T-helper 2 cell (primary cell): ENCODE data around the gene PODXL2.
"Not testable (repeated sequence)": the region's sequence is repeated elsewhere in the genome, so short reads cannot be mapped to it uniquely, and the experiment has no call there.

Experiments used
- DNase-seq, 5 experiments: peaks; one replicate each; pipeline versions ENCODE4 v3.0.0 to v3.0.0-alpha.2; 2012 to 2022

The PODXL2 gene

DNA sequence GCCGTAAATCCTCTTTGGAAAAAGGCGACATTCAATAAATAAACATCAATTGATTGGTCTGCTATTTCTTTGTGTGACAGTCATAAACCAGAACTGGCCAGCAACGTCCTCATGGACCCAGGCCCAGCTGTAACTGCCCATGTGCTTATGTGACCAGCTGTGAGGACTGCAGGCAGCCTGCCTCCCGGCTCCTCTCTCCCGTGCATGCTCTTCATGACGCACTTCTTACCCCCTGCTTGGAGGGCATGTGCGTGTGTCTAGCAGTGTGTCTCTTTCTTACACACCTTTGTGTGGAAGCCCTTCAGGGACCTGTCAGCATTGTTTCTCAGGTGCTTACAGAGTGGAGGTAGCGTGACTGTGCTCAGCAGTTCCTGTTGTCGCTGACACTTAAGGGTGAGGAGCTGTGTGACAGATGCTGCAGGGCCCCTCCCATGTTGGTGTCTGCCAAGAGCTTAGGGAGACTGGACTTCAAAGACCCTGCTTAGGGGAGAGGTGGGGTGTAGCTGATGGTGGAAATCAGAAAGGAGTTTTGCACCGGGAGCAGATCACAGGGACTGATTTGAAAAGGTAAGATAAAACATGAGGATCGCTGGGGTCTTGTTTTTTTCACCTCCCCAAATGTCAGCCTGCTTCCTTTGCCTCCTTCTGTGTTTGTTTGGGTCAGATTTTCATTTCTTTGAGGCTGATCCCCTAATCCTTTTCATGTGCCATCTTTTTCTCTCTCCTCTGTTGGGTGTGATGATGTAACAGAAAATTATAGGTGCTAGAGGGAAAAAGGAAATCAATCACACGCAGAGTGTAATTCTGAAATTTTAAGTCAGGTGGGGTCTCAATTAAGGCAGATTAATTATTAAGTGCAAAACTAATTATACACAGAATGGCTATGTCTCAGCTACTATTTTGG is 2.1 kb downstream of the PODXL2 start:
- DNase-seq, result no peak

DNA sequence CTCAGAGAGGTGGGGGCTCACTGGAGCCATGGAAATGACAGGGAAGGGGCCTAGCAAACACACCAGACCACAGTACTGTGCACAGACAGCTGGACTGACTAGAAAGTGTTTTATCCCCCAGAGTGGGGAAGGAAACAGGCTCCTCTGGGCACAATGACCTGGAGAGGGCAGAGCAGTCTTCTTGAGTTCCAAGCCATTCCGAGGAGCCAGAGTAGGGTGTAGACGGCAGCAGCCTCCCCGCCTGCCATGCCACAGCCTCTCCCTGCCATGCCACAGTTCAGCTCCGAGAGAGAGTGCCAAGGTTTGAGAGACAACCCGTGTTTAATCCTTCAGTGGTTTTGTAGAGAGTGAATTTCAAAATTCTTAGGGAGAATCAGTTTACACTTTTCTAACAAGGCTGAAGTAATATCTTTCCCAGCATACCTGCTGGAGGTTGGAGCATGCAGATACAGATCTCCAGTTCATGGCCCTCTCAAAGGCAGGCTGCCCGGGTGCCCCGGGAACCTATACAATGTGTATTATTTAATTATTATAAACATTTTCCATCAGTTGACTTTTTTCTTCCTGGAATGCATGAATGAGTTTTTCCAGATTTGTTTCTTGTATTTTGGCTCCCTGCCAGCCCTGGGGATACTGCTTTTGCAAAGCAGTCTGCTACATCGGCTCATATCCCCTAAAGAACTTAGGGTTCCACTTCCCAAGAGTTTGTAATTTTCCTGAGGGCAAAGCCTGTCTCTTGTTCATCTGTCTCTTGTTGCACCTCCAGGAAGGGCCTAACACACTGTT is 3.2 kb downstream of the PODXL2 start:
- no peak for DNase-seq

DNA sequence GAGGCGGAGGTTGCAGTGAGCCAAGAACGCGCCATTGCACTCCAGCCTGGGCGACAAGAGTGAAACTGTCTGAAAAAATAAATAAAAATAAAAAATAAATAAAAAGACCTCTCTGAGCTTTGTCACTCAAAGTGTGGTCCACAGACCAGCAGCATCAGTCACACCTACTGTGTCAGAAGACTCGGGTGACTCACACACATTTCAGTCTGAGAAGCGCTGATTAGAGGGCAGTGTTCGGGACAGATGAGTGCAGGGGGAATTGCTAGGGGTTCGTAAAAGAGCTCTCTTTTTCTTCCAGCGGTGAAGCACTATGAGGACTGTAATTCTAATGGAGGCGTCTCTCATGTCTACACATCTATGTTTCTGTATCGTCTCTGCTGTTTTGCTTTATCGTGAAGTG is 5.7 kb downstream of the PODXL2 start:
- no peak for DNase-seq

DNA sequence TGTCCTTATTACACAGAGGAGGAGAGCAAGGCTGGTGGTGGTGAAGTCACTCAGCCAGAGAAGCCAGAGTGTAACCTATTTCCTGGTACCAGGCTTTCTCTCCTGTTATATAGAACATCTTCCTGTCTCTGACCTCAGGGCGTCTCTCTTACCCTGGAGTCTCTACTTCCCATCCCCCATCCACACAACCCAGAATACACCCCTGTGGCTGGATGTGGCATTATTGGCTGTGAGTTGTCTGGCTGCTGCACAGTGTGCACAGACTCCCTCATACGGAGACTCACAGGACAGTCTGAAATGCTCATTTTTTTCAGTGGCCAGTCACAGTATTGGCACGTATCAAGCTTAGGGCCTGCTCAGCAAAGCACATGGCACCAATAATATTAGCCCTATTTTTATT is 8.6 kb downstream of the PODXL2 start:
- DNase-seq, result peak in 2 of 5 experiments; percentile 31 to 68

DNA sequence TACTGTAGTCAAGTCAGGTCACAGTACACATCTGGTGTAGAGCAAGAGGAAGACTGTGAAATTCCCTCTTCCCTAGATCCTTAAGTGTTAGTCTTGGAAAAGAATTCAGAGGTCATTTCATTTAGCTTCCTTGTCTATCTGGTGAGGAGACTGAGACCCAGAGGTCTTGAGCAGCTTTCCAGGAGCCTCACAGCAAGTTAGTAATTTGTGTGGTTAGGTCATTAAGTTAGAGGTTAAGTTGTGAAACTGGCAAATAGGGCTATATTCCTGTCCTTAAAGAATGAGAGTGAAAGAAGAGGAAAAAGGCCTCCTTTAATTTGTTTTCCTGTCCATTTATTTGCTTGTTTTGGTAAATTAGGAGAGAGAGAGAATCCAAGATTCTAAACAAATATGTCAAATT is 9.0 kb downstream of the PODXL2 start:
- no peak for DNase-seq

DNA sequence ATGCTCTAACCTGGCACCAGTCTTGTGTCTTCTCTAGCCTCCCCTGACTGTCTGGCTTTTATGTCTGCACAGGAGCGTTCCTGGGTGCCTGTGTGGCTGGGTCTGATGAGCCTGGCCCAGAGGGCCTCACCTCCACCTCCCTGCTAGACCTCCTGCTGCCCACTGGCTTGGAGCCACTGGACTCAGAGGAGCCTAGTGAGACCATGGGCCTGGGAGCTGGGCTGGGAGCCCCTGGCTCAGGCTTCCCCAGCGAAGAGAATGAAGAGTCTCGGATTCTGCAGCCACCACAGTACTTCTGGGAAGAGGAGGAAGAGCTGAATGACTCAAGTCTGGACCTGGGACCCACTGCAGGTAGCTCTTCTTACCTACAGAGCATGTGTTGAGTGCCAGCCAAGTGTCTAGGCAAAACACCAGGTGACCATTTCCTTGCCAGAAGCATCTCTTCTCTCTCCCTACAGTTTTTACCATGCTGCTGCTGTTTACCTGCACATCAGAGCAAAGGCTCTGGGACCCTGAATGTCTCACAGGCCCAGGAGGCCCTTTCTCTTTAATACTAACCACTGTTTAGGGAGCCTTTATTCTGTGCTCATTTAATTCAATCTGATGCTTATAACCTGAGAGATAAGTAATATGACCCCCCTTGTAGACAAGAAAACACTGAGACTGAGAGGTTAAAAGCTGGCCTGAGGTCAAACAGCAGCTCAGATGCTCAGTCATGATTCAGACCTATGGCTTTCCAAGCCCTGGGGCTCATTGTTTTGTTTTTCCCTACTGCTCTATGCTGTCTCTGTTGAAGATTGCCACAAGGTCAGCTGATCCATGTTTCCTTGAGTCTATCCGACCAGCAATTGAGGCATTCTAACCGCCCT is 10.4 kb downstream of the PODXL2 start:
- no peak for DNase-seq

DNA sequence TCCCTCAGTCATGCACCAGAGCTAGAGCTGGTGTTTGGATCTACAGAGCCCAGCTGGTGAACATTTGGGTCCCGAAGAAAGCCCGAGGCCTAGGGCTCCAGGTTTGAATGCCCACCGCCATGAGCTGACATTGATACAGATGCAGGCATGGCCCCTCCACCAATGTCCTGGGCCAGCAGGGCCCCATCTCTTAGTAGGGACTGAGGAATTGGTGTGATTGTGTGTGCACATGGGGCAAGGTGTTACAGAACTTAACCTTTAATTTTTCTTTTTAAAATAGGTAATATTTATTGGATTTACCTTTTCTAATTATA is 11.0 kb downstream of the PODXL2 start:
- no peak for DNase-seq

DNA sequence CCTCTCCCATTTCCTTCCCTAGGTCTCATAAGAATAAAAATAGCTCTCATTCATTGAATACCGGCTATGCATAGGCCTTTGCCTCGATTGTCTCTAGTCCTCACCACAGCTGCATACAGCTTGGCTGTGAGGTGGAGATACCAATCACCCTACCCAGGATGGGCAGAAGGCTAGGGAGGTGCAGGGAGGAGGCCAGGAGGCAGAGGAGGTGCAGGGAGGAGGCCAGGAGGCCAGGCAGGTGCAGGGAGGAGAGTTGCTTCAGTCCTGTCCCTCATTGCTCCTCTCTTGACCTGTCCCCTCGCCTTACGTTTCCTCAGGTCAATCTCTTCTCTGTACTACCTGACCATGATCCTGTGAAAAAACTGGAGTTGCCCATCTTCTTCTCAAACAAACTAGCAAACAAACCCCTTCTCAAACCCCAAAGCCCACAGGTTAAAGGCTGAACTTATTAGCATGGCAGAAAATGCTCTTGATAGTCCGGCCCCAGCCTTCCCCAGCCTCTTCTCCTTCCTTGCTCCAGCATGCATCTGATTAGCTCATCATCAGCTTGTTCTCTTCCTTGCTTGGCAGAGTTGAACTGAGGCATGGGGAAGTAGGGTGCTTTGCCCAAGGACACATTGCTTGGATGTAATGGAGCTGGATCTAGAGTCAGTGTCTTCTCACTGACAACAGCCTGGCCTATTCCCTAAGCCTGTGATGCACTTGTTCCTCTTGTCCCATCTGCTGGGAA is 15.8 kb downstream of the PODXL2 start:
- DNase-seq, result no peak

DNA sequence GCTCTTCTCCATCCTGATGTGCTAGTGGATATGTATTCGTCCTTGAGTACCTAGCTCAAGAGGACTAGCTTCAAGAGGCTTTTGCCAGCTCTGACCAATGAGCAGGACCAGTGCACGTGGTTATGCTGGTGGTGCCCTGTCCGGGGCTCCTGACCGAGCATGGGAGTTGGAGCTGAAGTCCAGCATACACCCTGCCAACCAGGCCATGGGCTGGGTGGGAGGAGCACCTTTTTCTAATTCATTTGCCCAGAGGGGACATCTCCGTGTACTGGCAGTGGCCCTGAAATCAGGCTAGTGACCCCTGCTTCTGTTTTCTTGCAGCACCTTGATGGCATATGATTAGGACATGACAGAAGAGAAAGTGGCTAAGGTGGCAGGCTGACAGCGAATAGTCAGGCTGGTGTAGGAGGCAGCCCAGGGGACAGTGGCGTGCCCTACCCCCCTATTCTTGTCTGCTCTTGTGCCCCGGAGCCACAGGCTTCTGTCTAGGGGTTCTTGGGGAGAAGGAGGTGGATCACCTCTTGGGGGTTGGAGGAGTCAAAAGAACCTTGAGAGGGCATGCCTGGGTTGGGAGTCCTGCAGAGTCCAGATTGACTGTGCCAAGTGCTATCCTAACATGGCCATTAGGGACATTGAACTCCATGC is 16.5 kb downstream of the PODXL2 start:
- no peak for DNase-seq

DNA sequence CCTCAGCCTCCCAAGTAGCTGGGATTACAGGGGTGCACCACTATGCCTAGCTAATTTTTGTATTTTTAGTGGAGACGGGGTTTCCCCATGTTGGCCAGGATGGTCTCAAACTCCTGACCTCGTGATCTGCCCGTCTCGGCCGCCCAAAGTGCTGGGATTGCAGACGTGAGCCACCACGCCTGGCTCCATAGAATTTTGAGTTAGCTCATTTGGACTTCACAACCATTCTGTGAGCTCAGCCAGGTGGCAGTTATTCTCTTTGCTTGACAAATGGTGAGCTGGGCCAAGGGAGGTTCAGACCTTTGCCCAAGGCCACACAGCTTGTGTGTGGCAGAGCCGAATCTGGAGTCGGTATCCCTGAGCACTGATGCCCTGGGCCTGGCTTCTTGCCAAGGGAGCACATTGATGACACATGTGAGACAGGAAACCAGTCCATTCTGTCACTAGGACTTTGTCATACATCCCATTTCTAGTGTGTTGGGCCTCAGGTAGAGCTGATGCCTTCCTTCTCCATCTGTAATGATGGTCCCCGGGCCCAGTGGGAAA is 17.6 kb downstream of the PODXL2 start:
- DNase-seq, result no peak

DNA sequence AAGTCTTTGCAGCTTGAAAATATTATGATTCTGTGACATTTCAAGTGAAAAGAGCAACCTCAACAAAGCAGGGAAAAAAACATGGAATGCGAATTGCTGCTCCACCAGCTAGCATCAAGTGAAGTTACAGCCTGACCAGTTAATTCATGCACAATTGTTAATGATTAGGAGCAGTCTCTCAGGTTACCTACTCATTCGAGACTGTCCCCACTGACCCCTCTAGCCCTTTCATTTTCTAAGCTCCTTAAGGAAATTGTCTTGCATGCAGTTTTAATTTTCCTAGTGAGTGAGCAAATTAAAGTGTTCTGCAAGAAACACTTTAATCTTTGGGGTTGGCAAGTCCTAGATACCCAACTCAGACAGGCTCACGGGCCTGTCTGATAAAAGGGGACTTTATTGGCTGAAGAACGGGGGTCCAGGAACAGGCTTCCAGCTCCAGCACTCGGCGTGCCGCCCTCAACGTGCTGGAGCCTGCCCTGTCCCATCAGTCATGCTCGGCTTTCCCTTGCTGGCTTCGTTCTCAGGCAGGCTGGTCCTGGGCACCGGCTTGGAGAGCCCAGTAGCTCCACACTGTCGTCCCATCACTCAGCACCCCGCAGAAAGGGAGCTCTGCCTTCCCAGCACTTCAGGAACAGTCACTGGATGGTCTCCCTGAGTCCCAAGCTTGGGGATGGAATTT is 18.3 kb downstream of the PODXL2 start:
- no peak for DNase-seq

DNA sequence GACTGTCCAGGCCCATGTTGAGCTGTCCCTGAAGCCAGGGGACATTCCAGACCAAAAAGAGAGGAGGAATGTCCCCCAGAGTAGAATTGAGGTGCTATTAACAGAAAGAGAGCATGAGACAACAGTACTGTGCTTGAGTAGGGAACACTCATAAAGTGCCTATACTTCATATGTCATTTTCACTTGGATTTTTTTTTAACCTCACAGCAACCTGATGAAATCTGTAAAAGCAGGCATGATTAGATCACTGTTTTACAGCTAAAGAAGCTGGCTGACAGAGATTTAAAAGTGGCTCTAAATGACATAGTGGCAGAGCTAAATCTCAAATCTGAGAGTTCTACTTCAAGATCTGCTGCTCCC is 18.8 kb downstream of the PODXL2 start:
- no peak for DNase-seq

DNA sequence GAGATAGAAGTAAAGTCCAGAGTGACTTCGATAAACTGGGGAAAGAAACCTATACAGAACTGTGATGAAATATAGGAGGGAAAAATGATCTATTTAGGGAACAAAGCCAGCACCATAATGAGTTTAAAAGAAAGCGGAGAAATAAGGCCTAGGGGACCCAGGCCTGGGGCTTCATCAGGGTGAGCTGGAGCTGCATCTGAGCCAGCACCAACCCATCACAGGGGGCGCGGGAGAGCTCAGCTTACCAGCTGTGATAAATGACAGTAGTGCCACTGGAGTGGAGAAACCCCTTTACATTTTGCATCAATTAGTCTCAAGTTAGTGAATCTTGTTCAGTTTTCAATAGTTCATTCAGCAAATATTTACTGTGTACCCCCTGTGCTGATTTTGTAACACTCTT is 21.3 kb downstream of the PODXL2 start:
- no peak for DNase-seq

DNA sequence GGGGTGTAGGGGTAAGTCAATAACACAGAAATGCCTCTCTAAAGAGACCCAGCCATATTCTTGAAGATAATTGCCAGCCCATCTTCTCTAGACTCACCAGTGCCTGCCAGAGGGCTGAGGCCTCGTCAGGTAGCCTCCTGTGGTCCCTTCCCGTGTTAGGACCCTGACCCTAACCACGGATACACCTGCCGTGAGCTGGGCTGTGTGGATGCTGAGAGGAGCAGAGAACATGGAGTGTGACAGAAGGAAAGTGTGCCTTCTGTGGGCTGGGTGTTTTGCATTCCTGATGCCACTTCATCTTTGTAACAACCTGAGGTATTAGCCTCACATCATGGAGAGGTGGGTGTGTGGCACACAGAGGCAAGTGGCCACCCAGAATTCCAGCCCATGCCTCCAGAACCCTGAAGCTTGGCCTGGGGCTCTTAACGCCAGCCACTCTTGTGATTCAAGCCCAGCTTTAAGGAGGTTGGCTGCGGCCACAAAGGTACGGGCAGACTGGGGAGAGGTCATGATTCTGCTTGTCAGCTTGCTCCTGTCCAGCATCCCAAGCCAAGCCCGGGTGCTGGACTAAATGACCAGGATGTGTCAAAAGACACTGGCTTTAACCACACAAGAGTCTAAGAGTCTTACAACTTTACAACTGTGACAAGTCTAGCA is 22.7 kb downstream of the PODXL2 start:
- DNase-seq, result no peak

DNA sequence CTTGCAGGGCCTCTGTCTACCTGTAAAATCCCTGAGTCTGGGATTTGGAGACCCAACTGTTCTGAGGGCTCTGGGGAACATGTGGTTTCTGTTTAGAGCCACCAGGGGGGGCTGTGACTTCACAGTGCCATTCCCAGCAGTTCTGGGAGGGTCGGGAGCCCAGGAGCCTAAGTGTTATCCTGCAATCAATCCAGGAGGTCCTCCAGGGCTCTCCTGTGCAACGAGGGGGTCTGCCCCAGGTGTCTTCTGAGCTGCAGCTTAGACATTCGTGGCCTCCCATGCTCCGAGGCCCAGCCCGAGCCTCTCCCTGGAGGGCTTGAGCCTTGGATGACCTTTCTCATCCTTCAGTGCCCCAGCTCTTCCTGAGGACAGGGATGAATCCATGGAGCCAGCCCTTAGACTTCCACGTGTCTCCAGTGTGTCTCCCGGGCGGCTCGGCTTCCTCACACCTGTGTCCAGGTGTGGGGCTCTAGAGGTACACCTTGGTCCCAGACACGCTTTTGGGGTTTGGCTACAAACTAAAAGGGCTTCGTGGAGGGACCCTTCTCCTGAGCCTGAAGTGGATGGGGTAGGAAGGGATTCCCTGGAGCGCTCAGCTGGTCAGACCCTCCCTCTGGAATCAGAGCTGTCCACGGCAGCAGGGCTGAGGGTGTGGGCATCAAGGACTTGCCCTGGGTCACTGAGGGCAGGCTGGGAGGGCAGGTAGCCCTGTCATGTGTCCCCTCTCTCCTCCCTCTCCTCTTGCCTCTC is 23.4 kb downstream of the PODXL2 start:
- DNase-seq, result peak in 2 of 5 experiments; percentile 19 to 28

DNA sequence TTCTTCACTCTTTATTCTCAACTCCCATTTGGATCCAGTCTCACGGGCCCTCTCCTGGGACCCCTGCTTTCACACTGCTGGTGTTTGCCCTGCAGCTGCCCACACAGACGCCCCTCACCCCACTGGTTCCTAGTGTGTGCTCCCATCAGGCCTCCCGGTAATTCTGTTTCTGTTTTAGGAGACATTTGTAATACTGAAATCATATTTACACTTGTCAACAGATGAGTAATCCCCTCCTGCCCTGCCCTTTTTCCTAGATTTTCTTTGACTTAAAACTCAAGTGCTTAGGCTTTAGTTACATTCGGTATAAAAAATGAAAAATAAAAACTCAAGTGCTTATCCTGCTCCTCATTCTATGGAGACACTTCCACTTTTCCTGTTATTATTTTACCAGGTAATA is 25.4 kb downstream of the PODXL2 start:
- no peak for DNase-seq

DNA sequence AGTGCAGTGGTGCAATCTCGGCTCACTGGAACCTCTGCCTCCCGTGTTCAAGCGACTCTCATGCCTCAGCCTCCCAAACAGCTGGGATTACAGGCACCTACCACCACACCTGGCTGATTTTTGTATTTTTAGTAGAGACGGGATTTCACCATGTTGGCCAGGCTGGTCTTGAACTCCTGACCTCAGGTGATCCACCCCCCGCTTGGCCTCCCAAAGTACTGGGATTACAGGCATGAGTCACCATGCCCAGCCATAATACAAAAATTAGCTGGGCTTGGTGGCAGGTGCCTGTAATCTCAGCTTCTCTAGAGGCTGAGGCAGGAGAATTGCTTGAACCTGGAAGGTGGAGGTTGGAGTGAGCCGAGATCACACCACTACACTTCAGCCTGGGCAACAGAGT is 26.0 kb downstream of the PODXL2 start:
- not testable (repeated sequence) for DNase-seq

DNA sequence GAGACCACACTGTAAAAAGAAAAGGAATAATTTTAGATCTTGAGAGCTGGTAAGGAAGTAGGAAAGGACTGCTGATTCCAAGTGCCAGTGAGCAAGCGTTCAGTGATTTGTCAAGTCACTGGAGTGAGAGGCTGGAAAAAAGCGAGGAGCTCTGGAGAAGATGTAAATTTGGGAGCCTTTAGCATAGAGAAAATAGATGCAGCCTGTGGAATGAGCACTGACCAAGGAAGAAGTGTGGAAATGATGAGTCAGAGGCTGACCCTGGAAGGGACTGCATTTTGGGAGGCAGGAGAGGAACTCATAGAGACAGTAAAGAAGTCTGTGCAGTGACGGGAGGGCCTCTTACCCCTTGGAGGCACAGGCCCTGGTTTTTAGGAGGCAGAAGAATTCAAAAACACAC is 26.7 kb downstream of the PODXL2 start:
- DNase-seq, result no peak

DNA sequence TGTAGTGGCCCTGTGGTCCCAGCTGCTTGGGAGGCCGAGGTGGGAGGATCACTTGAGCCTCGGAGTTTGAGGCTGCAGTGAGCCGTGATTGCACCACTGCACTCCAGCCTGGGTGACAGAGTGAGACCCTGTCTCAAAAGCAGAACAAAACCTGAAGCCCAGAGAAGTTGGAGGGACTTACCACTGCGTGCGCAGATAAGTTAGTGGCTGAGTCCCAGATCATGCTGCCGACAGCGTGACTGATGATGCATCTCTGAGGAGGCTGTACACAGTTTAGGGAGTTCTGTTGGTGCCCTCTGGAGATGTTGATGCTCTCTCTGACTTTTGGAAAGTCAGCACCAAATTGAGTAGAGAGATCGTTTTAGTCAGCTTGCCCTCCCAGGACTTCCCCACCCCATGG is 27.9 kb downstream of the PODXL2 start:
- DNase-seq, result no peak

DNA sequence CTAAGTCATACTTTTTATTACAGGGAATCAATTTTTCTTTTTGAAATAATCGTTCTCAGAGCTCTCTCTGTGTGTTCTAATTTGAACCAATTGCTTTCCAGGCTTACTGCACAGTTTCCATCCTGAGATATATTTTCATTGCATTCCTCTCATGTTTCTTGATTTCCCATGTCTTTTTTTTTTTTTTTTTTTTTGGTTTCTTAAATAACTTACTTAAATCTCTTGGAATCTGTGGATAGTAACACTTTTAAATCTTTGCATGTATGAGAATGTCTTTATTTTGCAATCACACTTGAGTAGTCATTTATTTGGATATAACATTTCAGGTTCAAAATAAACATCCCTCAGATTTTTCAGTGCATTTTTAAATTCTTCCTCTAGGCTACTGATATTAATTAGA is 29.2 kb downstream of the PODXL2 start:
- no peak for DNase-seq
